SK-N-SH treated with all-trans-retinoic acid at 6 μM for 48 hours (cell line): Measurements from ENCODE around the gene PDGFRB.

Experiments
- ARNTL ChIP-seq: fragments of 450-650 bp; formaldehyde crosslinking; IDR thresholded peaks from 2 replicates; pipeline ENCODE4 v1.5.0; 2020; ENCODE audit warnings: low read depth, mild to moderate bottlenecking, moderate library complexity, borderline replicate concordance
- CREB5 ChIP-seq: fragments of 250-450 bp; sonication (Bioruptor Pico); IDR thresholded peaks from 2 replicates; pipeline ENCODE4 v1.5.1; 2020; ENCODE audit warnings: low read depth, mild to moderate bottlenecking, moderate library complexity
- OSR1 ChIP-seq: fragments of 250-450 bp; sonication (Bioruptor Pico); IDR thresholded peaks from 2 replicates; pipeline ENCODE4 v1.8.0; 2022; ENCODE audit warnings: moderate library complexity, mild to moderate bottlenecking, inconsistent platforms
- PATZ1 ChIP-seq: fragments of 250-450 bp; sonication (Bioruptor Pico); IDR thresholded peaks from 2 replicates; pipeline ENCODE4 v1.8.0; 2020; ENCODE audit warnings: mild to moderate bottlenecking, moderate library complexity, borderline replicate concordance
- SNAI2 ChIP-seq: fragments of 250-450 bp; sonication (Bioruptor Pico); IDR thresholded peaks from 2 replicates; pipeline ENCODE4 v1.5.0; 2020; ENCODE audit warnings: mild to moderate bottlenecking, moderate library complexity
- TCF4 ChIP-seq: fragments of 250-450 bp; sonication (Bioruptor Pico); IDR thresholded peaks from 2 replicates; pipeline ENCODE4 v1.8.0; 2021; ENCODE audit warnings: mild to moderate bottlenecking, moderate library complexity, borderline replicate concordance
- TF ChIP-seq, protein P1 (sequence below): fragments of 250-450 bp; sonication (Bioruptor Pico); IDR thresholded peaks from 2 replicates; pipeline ENCODE4 v1.5.0; 2020; ENCODE audit warnings: mild to moderate bottlenecking, moderate library complexity

GRCh38 chr5:150202501-150202900, 46.9 kb upstream of the PDGFRB start:
- TF ChIP-seq ARNTL: no peak
- TF ChIP-seq, protein P1, sequence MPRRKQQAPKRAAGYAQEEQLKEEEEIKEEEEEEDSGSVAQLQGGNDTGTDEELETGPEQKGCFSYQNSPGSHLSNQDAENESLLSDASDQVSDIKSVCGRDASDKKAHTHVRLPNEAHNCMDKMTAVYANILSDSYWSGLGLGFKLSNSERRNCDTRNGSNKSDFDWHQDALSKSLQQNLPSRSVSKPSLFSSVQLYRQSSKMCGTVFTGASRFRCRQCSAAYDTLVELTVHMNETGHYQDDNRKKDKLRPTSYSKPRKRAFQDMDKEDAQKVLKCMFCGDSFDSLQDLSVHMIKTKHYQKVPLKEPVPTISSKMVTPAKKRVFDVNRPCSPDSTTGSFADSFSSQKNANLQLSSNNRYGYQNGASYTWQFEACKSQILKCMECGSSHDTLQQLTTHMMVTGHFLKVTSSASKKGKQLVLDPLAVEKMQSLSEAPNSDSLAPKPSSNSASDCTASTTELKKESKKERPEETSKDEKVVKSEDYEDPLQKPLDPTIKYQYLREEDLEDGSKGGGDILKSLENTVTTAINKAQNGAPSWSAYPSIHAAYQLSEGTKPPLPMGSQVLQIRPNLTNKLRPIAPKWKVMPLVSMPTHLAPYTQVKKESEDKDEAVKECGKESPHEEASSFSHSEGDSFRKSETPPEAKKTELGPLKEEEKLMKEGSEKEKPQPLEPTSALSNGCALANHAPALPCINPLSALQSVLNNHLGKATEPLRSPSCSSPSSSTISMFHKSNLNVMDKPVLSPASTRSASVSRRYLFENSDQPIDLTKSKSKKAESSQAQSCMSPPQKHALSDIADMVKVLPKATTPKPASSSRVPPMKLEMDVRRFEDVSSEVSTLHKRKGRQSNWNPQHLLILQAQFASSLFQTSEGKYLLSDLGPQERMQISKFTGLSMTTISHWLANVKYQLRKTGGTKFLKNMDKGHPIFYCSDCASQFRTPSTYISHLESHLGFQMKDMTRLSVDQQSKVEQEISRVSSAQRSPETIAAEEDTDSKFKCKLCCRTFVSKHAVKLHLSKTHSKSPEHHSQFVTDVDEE: no peak
- TF ChIP-seq TCF4: no peak
- TF ChIP-seq PATZ1 (CRISPR knock-in tag): no peak
- no peak for TF ChIP-seq OSR1 (CRISPR knock-in tag)
- TF ChIP-seq CREB5: no peak
- TF ChIP-seq SNAI2 (CRISPR knock-in tag): no peak
